HEK293 (cell line): Measurements from ENCODE around the gene ENTPD3.

ENCODE experiments used
- CTCF ChIA-PET: fragments of 350-600 bp; formaldehyde crosslinking; extraction: SDS; loops from one replicate; lab custom pipeline; 2021; ENCODE audit warnings: antibody characterized with exemption; lab: Yijun Ruan, JAX
- POLR2A ChIA-PET: fragments of 300-600 bp; formaldehyde crosslinking; extraction: SDS; loops from one replicate; lab custom pipeline; 2020; ENCODE audit warnings: antibody characterized with exemption, inconsistent platforms; lab: Yijun Ruan, JAX
- H3K27ac ChIP-seq: fragments of 200-500 bp; sonication (Bioruptor generic); 2 replicates; pipeline ENCODE4 v1.5.1; 2014; ENCODE audit warnings: low read depth, low read length, control low read depth, inconsistent platforms; ENCODE audit errors: extremely low read depth
- H3K36me3 ChIP-seq, 2 experiments: fragments of 200-500 bp in 1 of 2; sonication (Bioruptor generic) in 1 of 2; 1 replicate in 1 of 2; 2 replicates in 1 of 2; pipeline ENCODE4 v1.5.1; 2014 to 2017; ENCODE audit warnings: inconsistent platforms in 2 of 2, low read length in 2 of 2; ENCODE audit not compliant: control insufficient read depth in 2 of 2, insufficient read depth in 1 of 2
- H3K4me1 ChIP-seq: fragments of 200-500 bp; sonication (Bioruptor generic); 2 replicates; pipeline ENCODE4 v1.5.1; 2014; ENCODE audit warnings: mild to moderate bottlenecking, low read length, inconsistent platforms; ENCODE audit not compliant: control insufficient read depth, insufficient read depth
- H3K4me3 ChIP-seq: 2 replicates; pipeline ENCODE4 v1.5.1; 2011; ENCODE audit warnings: low read depth, mild to moderate bottlenecking, control low read depth, low read length, moderate library complexity
- H3K9me3 ChIP-seq: fragments of 200-500 bp; sonication (Bioruptor generic); 2 replicates; pipeline ENCODE4 v1.5.1; 2014; ENCODE audit warnings: low read depth, low read length, inconsistent platforms; ENCODE audit not compliant: control insufficient read depth, insufficient read depth
- FEZF1 ChIP-seq: fragments of 450-650 bp; formaldehyde crosslinking; IDR thresholded peaks from 2 replicates; pipeline ENCODE4 v1.5.1; 2016; ENCODE audit warnings: missing biosample characterization, missing genetic modification characterization
- HOXC10 ChIP-seq: sonication (generic); formaldehyde crosslinking; IDR thresholded peaks from 2 replicates; pipeline ENCODE4 v1.8.1; 2023; ENCODE audit warnings: mild to moderate bottlenecking, missing genetic modification reagents
- MEIS1 ChIP-seq: sonication (generic); formaldehyde crosslinking; IDR thresholded peaks from 2 replicates; pipeline ENCODE4 v1.8.1; 2022; ENCODE audit warnings: missing genetic modification reagents, mild to moderate bottlenecking, borderline replicate concordance
- OSR2 ChIP-seq: fragments of 450-650 bp; formaldehyde crosslinking; IDR thresholded peaks from 2 replicates; pipeline ENCODE4 v1.5.1; 2016; ENCODE audit warnings: missing biosample characterization, missing genetic modification characterization
- SP7 ChIP-seq: fragments of 450-650 bp; formaldehyde crosslinking; IDR thresholded peaks from 2 replicates; pipeline ENCODE4 v1.5.1; 2016; ENCODE audit warnings: missing biosample characterization, missing genetic modification characterization
- ZBTB48 ChIP-seq: fragments of 450-650 bp; formaldehyde crosslinking; IDR thresholded peaks from 2 replicates; pipeline ENCODE4 v1.5.1; 2016; ENCODE audit warnings: missing biosample characterization, missing genetic modification characterization
- ZFP3 ChIP-seq: fragments of 450-650 bp; formaldehyde crosslinking; IDR thresholded peaks from 2 replicates; pipeline ENCODE4 v1.5.1; 2016; ENCODE audit warnings: low read depth, missing biosample characterization, missing genetic modification characterization
- ZIC2 ChIP-seq: fragments of 450-650 bp; formaldehyde crosslinking; IDR thresholded peaks from 2 replicates; pipeline ENCODE4 v1.5.1; 2016; ENCODE audit warnings: missing biosample characterization, missing genetic modification characterization
- ZNF133 ChIP-seq: fragments of 450-650 bp; formaldehyde crosslinking; IDR thresholded peaks from 2 replicates; pipeline ENCODE4 v1.5.1; 2016; ENCODE audit warnings: missing biosample characterization, missing genetic modification characterization
- ZNF19 ChIP-seq: fragments of 450-650 bp; formaldehyde crosslinking; IDR thresholded peaks from 2 replicates; pipeline ENCODE4; 2016; ENCODE audit warnings: missing biosample characterization, missing genetic modification characterization, low read depth
- ZNF248 ChIP-seq: fragments of 450-650 bp; formaldehyde crosslinking; IDR thresholded peaks from 2 replicates; pipeline ENCODE4 v1.5.1; 2017; ENCODE audit warnings: missing biosample characterization, missing genetic modification characterization
- ZNF341 ChIP-seq: fragments of 450-650 bp; formaldehyde crosslinking; IDR thresholded peaks from 2 replicates; pipeline ENCODE4; 2016; ENCODE audit warnings: low read depth, missing biosample characterization, missing genetic modification characterization
- ZNF37A ChIP-seq: fragments of 450-650 bp; IDR thresholded peaks from 2 replicates; pipeline ENCODE4 v1.5.1; 2018; ENCODE audit warnings: missing biosample characterization, missing genetic modification characterization
- ZNF473 ChIP-seq: fragments of 450-650 bp; formaldehyde crosslinking; IDR thresholded peaks from 2 replicates; pipeline ENCODE4 v1.5.1; 2017; ENCODE audit warnings: missing biosample characterization, missing genetic modification characterization
- ZNF626 ChIP-seq: fragments of 450-650 bp; sonication (Bioruptor Pico); formaldehyde crosslinking; IDR thresholded peaks from 2 replicates; pipeline ENCODE4 v1.5.1; 2018; ENCODE audit warnings: missing biosample characterization, missing genetic modification characterization, inconsistent platforms
- TF ChIP-seq, protein P1 (sequence below): fragments of 450-650 bp; formaldehyde crosslinking; IDR thresholded peaks from 2 replicates; pipeline ENCODE4 v1.5.1; 2016; ENCODE audit warnings: missing biosample characterization, missing genetic modification characterization
- TF ChIP-seq, protein P2 (sequence below): fragments of 450-650 bp; formaldehyde crosslinking; IDR thresholded peaks from 2 replicates; pipeline ENCODE4 v1.5.1; 2016; ENCODE audit warnings: missing biosample characterization, missing genetic modification characterization, low read depth
- TF ChIP-seq, protein P3 (sequence below): fragments of 450-650 bp; formaldehyde crosslinking; IDR thresholded peaks from 2 replicates; pipeline ENCODE4 v1.5.1; 2016; ENCODE audit warnings: missing biosample characterization, missing genetic modification characterization

ENTPD3 gene

DNA sequence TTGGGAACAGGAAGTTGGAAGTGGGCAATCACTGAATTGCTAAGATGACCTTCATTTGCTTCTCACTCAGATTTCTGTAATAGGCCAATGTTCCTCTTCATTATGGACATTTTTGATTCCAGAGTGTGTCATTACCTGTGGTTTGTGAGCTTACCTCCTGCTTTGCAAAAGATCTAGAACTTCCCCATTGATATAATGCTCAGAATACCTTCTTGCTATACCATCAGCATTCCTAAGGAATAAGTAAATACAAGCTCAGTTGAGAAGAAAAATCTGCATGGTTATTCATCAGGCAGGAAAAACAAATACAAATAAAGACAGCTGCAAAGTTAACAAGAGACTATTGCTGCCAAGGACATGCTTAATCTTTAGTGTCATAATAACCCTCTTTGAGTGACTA is 64.6 kb downstream of the ENTPD3 start:
- Histone ChIP-seq H3K4me3 (no peak overlapping the region), H3K36me3 (peaks cover 0 to 3% of the 10 kb centered on the region in 2 experiments; a peak in 1 of 3 replicates), H3K27ac (no peak overlapping the region), H3K9me3 (no peaks in the 10 kb centered on the region), H3K4me1 (no peaks in the 10 kb centered on the region)
- ChIA-PET POLR2A (interaction anchor here (1.8 kb wide), 1 partner anchor 73 kb away, joined by 6 read pairs; the partner anchor contains the start of gene ZNF621), CTCF (interaction anchor here (0.6 kb wide), 1 partner anchor 143 kb away, joined by 4 read pairs; no protein-coding TSS in a partner anchor)
- no peak for TF ChIP-seq ZNF133 (tag by site-specific recombination)
- no peak for TF ChIP-seq ZNF248
- no peak for TF ChIP-seq ZNF626 (tag by site-specific recombination)
- TF ChIP-seq MEIS1 = no peak
- no peak for TF ChIP-seq ZIC2 (tag by site-specific recombination)
- no peak for TF ChIP-seq ZNF341 (tag by site-specific recombination)
- TF ChIP-seq FEZF1 (tag by site-specific recombination) = no peak
- no peak for TF ChIP-seq ZNF19 (tag by site-specific recombination)
- no peak for TF ChIP-seq ZFP3 (tag by site-specific recombination)
- TF ChIP-seq, protein P1, sequence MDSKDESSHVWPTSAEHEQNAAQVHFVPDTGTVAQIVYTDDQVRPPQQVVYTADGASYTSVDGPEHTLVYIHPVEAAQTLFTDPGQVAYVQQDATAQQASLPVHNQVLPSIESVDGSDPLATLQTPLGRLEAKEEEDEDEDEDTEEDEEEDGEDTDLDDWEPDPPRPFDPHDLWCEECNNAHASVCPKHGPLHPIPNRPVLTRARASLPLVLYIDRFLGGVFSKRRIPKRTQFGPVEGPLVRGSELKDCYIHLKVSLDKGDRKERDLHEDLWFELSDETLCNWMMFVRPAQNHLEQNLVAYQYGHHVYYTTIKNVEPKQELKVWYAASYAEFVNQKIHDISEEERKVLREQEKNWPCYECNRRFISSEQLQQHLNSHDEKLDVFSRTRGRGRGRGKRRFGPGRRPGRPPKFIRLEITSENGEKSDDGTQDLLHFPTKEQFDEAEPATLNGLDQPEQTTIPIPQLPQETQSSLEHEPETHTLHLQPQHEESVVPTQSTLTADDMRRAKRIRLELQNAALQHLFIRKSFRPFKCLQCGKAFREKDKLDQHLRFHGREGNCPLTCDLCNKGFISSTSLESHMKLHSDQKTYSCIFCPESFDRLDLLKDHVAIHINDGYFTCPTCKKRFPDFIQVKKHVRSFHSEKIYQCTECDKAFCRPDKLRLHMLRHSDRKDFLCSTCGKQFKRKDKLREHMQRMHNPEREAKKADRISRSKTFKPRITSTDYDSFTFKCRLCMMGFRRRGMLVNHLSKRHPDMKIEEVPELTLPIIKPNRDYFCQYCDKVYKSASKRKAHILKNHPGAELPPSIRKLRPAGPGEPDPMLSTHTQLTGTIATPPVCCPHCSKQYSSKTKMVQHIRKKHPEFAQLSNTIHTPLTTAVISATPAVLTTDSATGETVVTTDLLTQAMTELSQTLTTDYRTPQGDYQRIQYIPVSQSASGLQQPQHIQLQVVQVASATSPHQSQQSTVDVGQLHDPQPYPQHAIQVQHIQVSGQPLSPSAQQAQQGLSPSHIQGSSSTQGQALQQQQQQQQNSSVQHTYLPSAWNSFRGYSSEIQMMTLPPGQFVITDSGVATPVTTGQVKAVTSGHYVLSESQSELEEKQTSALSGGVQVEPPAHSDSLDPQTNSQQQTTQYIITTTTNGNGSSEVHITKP = no peak
- TF ChIP-seq ZNF473 (tag by site-specific recombination) = no peak
- TF ChIP-seq, protein P2, sequence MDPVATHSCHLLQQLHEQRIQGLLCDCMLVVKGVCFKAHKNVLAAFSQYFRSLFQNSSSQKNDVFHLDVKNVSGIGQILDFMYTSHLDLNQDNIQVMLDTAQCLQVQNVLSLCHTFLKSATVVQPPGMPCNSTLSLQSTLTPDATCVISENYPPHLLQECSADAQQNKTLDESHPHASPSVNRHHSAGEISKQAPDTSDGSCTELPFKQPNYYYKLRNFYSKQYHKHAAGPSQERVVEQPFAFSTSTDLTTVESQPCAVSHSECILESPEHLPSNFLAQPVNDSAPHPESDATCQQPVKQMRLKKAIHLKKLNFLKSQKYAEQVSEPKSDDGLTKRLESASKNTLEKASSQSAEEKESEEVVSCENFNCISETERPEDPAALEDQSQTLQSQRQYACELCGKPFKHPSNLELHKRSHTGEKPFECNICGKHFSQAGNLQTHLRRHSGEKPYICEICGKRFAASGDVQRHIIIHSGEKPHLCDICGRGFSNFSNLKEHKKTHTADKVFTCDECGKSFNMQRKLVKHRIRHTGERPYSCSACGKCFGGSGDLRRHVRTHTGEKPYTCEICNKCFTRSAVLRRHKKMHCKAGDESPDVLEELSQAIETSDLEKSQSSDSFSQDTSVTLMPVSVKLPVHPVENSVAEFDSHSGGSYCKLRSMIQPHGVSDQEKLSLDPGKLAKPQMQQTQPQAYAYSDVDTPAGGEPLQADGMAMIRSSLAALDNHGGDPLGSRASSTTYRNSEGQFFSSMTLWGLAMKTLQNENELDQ (tag by site-specific recombination) = no peak
- TF ChIP-seq HOXC10 (CRISPR knock-in tag) = no peak
- TF ChIP-seq ZNF37A (tag by site-specific recombination) = no peak
- TF ChIP-seq ZBTB48 = no peak
- no peak for TF ChIP-seq SP7 (tag by site-specific recombination)
- TF ChIP-seq OSR2 (tag by site-specific recombination) = no peak
- TF ChIP-seq, protein P3, sequence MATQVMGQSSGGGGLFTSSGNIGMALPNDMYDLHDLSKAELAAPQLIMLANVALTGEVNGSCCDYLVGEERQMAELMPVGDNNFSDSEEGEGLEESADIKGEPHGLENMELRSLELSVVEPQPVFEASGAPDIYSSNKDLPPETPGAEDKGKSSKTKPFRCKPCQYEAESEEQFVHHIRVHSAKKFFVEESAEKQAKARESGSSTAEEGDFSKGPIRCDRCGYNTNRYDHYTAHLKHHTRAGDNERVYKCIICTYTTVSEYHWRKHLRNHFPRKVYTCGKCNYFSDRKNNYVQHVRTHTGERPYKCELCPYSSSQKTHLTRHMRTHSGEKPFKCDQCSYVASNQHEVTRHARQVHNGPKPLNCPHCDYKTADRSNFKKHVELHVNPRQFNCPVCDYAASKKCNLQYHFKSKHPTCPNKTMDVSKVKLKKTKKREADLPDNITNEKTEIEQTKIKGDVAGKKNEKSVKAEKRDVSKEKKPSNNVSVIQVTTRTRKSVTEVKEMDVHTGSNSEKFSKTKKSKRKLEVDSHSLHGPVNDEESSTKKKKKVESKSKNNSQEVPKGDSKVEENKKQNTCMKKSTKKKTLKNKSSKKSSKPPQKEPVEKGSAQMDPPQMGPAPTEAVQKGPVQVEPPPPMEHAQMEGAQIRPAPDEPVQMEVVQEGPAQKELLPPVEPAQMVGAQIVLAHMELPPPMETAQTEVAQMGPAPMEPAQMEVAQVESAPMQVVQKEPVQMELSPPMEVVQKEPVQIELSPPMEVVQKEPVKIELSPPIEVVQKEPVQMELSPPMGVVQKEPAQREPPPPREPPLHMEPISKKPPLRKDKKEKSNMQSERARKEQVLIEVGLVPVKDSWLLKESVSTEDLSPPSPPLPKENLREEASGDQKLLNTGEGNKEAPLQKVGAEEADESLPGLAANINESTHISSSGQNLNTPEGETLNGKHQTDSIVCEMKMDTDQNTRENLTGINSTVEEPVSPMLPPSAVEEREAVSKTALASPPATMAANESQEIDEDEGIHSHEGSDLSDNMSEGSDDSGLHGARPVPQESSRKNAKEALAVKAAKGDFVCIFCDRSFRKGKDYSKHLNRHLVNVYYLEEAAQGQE (tag by site-specific recombination) = no peak
